Upper lobe of left lung (tissue), 6 donors: ENCODE results near the gene SOSTDC1. TPM values are rescaled to one million over a fixed set of nuclear protein-coding genes. Genes with fewer than 3 reads are reported as not detected.
"Not testable (repeated sequence)": the region's sequence is repeated elsewhere in the genome, so short reads cannot be mapped to it uniquely, and the experiment has no call there.

Experiments
- ATAC-seq, 2 donors: fragments of 200-7000 bp; cut with Tn5 transposase; one replicate each; pipeline ENCODE4 v1.9.1; 2022; ENCODE audit warnings: mild to moderate bottlenecking in 2 of 2, moderate library complexity in 2 of 2; ENCODE audit not compliant: low FRiP score in 2 of 2
- DNase-seq, 2 donors: peaks; one replicate each; pipeline ENCODE4 v3.0.0-alpha.2; 2019 to 2020
- H3K27ac ChIP-seq, 4 donors: fragments of 200-600 bp; sonication (generic); one replicate each; pipeline ENCODE4 v1.5.1; 2016 to 2019
- H3K27me3 ChIP-seq, 4 donors: fragments of 200-600 bp; sonication (generic); one replicate each; pipeline ENCODE4 v1.5.1; 2017 to 2019
- H3K36me3 ChIP-seq, 4 donors: fragments of 200-600 bp; sonication (generic); one replicate each; pipeline ENCODE4 v1.5.1; 2016 to 2019
- H3K4me1 ChIP-seq, 4 donors: fragments of 200-600 bp; sonication (generic); one replicate each; pipeline ENCODE4 v1.5.1; 2018 to 2019
- H3K4me3 ChIP-seq, 4 donors: fragments of 200-600 bp; sonication (generic); one replicate each; pipeline ENCODE4 v1.5.1; 2017 to 2019; ENCODE audit warnings: mild to moderate bottlenecking in 2 of 4, moderate library complexity in 1 of 4
- H3K9me3 ChIP-seq, 4 donors: fragments of 200-600 bp; sonication (generic); one replicate each; pipeline ENCODE4 v1.5.1; 2018 to 2019
- EP300 ChIP-seq, 4 donors: sonication (generic); formaldehyde crosslinking; IDR thresholded peaks; one replicate each; pipeline ENCODE4 v1.5.1; 2017; ENCODE audit warnings: antibody characterized with exemption in 4 of 4, control low read depth in 2 of 4
- POLR2A ChIP-seq, 4 donors: fragments of 450-650 bp; IDR thresholded peaks; one replicate each; pipeline ENCODE4 v1.5.1; 2016 to 2017; ENCODE audit warnings: antibody characterized with exemption in 4 of 4, mild to moderate bottlenecking in 2 of 4
- POLR2AphosphoS5 ChIP-seq, 2 donors: sonication (generic); formaldehyde crosslinking; IDR thresholded peaks; one replicate each; pipeline ENCODE4 v1.5.1; 2017; ENCODE audit warnings: antibody characterized with exemption in 2 of 2
- WGBS, 2 donors: methylation state at CpG; one replicate each; pipeline ENCODE4 v1.1.5; 2017 to 2018; 5-methylcytosine and 5-hydroxymethylcytosine counted together
- total RNA-seq, 6 donors: library from RNA; depleted of rRNA in 4 of 6; stranded (reverse); fragments of >200 nt in 4 of 6; gene quantifications; one replicate each; pipeline versions ENCODE4 v1.1.0 to v1.2.1, GENCODE V29; 2016 to 2021
- TF ChIP-seq, protein P1 (sequence below), 6 experiments: fragments of 450-650 bp in 4 of 6; fragments of 200-600 bp in 2 of 6; sonication (generic) in 2 of 6; IDR thresholded peaks; one replicate each; pipeline ENCODE4 v1.5.1; 2016 to 2019; ENCODE audit warnings: antibody characterized with exemption in 6 of 6
- donor health status: DM: no; HTN: no; CAD: no; lungs with moderate emphysema.
- donor health status: DM: no; HTN: yes; CAD: no; lungs with severe emphysema.

The SOSTDC1 gene
- total RNA-seq, 6 donors from 2014 or later, result 3.1 to 37.5 (median 9.4) TPM

DNA sequence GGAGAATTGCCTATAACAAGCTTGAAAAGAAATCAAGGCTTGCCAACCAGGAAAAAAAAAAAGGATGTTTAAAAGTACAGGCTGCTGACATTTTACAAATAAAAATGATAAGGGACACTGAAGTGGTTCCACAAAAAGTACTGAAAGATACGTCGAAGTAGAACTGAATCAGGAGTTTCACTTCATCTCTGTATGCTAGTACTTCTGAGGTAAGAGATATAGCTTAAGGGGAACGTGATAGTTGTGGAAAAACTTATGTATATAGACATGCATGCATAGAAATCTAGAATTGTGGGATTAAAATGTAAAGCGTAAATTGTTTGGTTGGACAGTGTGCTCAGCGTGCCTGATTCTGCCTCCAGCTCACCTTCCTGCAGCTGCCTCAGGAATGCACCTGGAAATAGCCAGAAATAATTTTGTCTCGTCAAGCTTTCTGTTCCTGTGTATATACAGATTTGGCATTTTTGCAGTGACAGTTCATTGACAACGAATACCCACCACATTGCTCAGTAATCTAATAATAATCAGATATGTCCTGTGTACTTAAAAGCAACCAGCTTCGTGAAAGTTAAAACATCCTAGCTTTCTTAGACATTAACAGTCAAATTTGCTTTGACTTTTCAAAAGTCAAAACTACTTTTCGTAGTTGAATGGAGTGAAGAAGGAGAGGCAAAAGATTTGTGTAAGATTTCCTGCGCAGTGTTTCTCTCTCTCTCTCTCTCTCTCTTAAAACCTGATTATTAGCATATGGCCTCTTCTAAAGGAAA, 1.4 kb downstream of the SOSTDC1 start:
- H3K27ac ChIP-seq, result no peak overlapping the region
- no peaks in the 10 kb centered on the region for H3K36me3 ChIP-seq

DNA sequence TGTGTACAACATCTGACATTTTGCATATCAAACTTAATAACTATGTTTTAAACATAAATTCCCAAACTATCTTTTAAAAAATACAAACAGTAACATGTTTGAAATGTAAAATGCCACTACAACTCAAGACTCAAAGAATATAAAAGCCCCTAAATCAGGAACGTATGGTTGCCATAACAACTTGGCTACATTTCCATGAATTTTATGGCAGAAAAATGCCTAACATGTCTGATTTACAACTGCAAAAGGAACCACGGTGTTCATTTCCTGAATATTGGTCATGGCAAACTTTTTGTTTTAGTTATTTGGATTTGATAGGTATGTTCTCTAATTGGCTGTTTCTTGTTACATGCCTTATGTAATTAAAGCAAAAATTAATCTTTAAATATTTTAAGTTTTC, 2.0 kb downstream of the SOSTDC1 start:
- WGBS, 2 donors, result 36 to 39% methylated on average over 2 of the region's 2 CpGs
- no peak for TF ChIP-seq POLR2A (IDR thresholded peaks at IDR 0.05)
- TF ChIP-seq EP300 (IDR thresholded peaks at IDR 0.05), result no peak
- TF ChIP-seq POLR2AphosphoS5 (IDR thresholded peaks at IDR 0.05), result no peak
- DNase-seq (no peak), ATAC-seq (no peak)
- H3K36me3 ChIP-seq, result no peaks in the 10 kb centered on the region
- H3K9me3 ChIP-seq, result no peaks in the 10 kb centered on the region
- H3K4me3 ChIP-seq, result peak overlapping the region in 2 of 4 donors; percentile 11 to 44
- H3K4me1 ChIP-seq, result no peaks in the 10 kb centered on the region
- H3K27ac ChIP-seq, result no peak overlapping the region
- H3K27me3 ChIP-seq, result no peaks in the 10 kb centered on the region

More for the DNA sequence above, 1.4 kb downstream of the SOSTDC1 start:
- Histone ChIP-seq H3K27me3 (no peaks in the 10 kb centered on the region), H3K4me3 (peak overlapping the region in 3 of 4 donors; percentile 11 to 44 (median 18)), H3K9me3 (no peaks in the 10 kb centered on the region), H3K4me1 (no peaks in the 10 kb centered on the region)
- 52 to 54% methylated on average over 10 of the region's 10 CpGs for WGBS, 2 donors
- ATAC-seq (no peak), DNase-seq (no peak)
- TF ChIP-seq POLR2A (IDR thresholded peaks at IDR 0.05), result no peak
- TF ChIP-seq POLR2AphosphoS5 (IDR thresholded peaks at IDR 0.05), result no peak
- no peak for TF ChIP-seq EP300 (IDR thresholded peaks at IDR 0.05)
- TF ChIP-seq, protein P1, sequence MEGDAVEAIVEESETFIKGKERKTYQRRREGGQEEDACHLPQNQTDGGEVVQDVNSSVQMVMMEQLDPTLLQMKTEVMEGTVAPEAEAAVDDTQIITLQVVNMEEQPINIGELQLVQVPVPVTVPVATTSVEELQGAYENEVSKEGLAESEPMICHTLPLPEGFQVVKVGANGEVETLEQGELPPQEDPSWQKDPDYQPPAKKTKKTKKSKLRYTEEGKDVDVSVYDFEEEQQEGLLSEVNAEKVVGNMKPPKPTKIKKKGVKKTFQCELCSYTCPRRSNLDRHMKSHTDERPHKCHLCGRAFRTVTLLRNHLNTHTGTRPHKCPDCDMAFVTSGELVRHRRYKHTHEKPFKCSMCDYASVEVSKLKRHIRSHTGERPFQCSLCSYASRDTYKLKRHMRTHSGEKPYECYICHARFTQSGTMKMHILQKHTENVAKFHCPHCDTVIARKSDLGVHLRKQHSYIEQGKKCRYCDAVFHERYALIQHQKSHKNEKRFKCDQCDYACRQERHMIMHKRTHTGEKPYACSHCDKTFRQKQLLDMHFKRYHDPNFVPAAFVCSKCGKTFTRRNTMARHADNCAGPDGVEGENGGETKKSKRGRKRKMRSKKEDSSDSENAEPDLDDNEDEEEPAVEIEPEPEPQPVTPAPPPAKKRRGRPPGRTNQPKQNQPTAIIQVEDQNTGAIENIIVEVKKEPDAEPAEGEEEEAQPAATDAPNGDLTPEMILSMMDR (IDR thresholded peaks at IDR 0.05), result no peak

DNA sequence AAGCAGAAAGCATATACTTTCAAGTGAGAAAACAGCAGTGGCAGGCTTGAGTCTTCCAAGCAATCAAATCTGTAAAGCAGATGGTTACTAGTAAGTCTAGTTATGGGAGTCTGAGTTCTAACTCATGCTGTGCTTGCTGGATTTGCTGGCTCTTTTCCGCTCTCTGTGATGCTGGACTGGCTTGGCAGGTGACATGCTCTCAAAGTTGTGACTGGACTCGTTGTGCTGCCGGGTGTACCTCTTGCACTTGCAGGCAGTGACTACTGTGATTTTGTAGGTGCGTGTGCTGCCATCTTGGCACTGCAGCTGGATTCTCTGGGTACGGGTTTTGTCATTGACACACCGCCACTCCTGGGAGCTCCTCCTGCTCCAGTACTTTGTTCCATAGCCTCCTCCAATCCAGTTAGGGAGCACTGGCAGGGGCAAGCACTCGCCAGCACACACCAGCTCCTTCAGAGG, 3.1 kb downstream of the SOSTDC1 start:
- Histone ChIP-seq H3K27me3 (no peaks in the 10 kb centered on the region), H3K9me3 (no peaks in the 10 kb centered on the region), H3K4me1 (no peaks in the 10 kb centered on the region), H3K36me3 (no peaks in the 10 kb centered on the region), H3K27ac (no peak overlapping the region), H3K4me3 (peak overlapping the region in 1 of 4 donors; percentile 44)
- 85 to 91% methylated on average over 6 to 7 of the region's 7 CpGs for WGBS, 2 donors
- DNase-seq (no peak), ATAC-seq (no peak)
- no peak for TF ChIP-seq POLR2AphosphoS5 (IDR thresholded peaks at IDR 0.05)
- no peak for TF ChIP-seq EP300 (IDR thresholded peaks at IDR 0.05)
- no peak for TF ChIP-seq POLR2A (IDR thresholded peaks at IDR 0.05)
- TF ChIP-seq, protein P1 (IDR thresholded peaks at IDR 0.05), result no peak

DNA sequence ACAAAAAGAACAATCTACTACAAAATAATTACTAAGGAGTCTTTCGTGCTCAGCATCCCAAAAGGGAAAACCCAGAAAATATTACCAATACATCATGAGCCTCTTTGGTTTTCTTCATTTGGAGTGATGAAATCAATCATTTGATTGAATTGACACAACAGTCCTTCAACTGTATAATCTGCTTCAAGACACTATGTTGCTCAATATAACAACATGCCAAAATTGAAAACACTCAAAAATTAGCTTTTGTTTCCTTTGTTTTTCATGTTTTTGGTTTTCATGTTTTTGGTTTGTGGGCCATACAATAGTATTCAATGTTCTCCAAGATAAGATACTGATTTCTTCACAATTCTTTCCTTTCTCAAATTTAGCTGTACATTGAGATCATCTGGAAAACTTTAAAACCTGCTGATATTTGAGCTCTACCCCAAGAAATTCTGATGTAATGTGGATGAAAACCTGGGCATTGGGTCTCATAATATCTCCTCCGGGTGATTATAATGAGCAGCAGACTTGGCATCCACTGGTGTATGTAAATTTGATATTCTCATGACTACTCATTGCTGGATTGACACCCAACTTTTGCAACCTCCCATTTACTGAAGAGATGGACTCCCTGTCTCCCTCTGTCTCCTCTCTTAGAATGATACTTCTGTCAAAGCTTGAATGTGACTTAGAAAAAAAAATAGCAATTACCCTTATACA, 4.6 kb downstream of the SOSTDC1 start:
- no peak overlapping the region for H3K4me3 ChIP-seq
- H3K27ac ChIP-seq, result no peak overlapping the region
- no peaks in the 10 kb centered on the region for H3K27me3 ChIP-seq
- H3K9me3 ChIP-seq, result no peaks in the 10 kb centered on the region
- no peaks in the 10 kb centered on the region for H3K4me1 ChIP-seq
- 91 to 94% methylated on average over 2 of the region's 2 CpGs for WGBS, 2 donors
- TF ChIP-seq POLR2A (IDR thresholded peaks at IDR 0.05) (no peak), EP300 (IDR thresholded peaks at IDR 0.05) (no peak), POLR2AphosphoS5 (IDR thresholded peaks at IDR 0.05) (no peak)
- TF ChIP-seq, protein P1 (IDR thresholded peaks at IDR 0.05), result no peak
- no peak for DNase-seq
- H3K36me3 ChIP-seq, result no peaks in the 10 kb centered on the region
- ATAC-seq, result no peak

DNA sequence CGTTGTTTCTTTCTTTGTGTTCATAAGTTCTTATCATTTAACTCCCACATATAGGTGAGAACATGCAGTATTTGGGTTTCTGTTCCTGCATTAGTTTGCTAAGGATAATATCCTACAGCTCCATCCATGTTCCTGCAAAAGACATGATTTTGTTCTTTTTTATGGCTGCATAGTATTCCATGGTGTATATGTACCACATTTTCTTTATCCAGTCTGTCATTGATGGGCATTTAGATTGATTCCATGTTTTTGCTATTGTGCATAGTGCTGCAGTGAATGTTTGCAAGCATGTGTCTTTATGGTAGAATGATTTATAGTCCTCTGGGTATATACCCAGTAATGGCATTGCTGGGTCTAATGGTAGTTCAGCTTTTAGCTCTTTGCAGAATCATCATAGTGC, 9.2 kb downstream of the SOSTDC1 start:
- not testable (repeated sequence) for H3K36me3 ChIP-seq, ATAC-seq, H3K27me3 ChIP-seq, DNase-seq, H3K4me1 ChIP-seq, H3K4me3 ChIP-seq, H3K27ac ChIP-seq, H3K9me3 ChIP-seq
- 44 to 100% methylated on average over 1 of the region's 1 CpG for WGBS, 2 donors
